Glutamatergic neuron (in vitro differentiated cells): ENCODE data around the gene ARHGEF28. TPM values are rescaled to one million over a fixed set of nuclear protein-coding genes. Genes with fewer than 3 reads are reported as not detected.

Experiments
- DNase-seq: peaks from one replicate; pipeline ENCODE4 v3.0.0; 2022
- H3K27ac Mint-ChIP-seq: one replicate; pipeline ENCODE4 v1.8.0; 2020; ENCODE audit warnings: mild to moderate bottlenecking, mixed read lengths, inconsistent platforms; ENCODE audit not compliant: unreplicated experiment
- H3K27me3 Mint-ChIP-seq: one replicate; pipeline ENCODE4 v1.8.0; 2020; ENCODE audit warnings: mild to moderate bottlenecking, moderate library complexity, mixed read lengths, inconsistent platforms; ENCODE audit not compliant: unreplicated experiment
- H3K36me3 Mint-ChIP-seq: one replicate; pipeline ENCODE4 v1.8.0; 2020; ENCODE audit warnings: mild to moderate bottlenecking, mixed read lengths, inconsistent platforms; ENCODE audit not compliant: unreplicated experiment
- H3K4me1 Mint-ChIP-seq: one replicate; pipeline ENCODE4 v1.8.0; 2020; ENCODE audit warnings: mild to moderate bottlenecking, low read depth, mixed read lengths, inconsistent platforms; ENCODE audit not compliant: unreplicated experiment
- H3K4me3 Mint-ChIP-seq: one replicate; pipeline ENCODE4 v1.8.0; 2020; ENCODE audit warnings: mild to moderate bottlenecking, mixed read lengths, inconsistent platforms; ENCODE audit not compliant: unreplicated experiment
- H3K9me3 Mint-ChIP-seq: one replicate; pipeline ENCODE4 v1.8.0; 2020; ENCODE audit warnings: mild to moderate bottlenecking, moderate library complexity, mixed read lengths, inconsistent platforms; ENCODE audit not compliant: unreplicated experiment
- total RNA-seq: library from RNA; stranded (reverse); fragmentation: NEBNext Ultra II Directional; extraction: Animal tissue kit (Norgen Biotek cat#: 25700); gene quantifications from one replicate; pipeline ENCODE4 v1.2.1, GENCODE V29; 2021; ENCODE audit not compliant: unreplicated experiment
- TF ChIP-seq, protein P1 (sequence below): fragments of 200-600 bp; sonication (generic); IDR thresholded peaks from one replicate; pipeline ENCODE4 v1.5.0; 2021; ENCODE audit not compliant: partially characterized antibody, unreplicated experiment

The ARHGEF28 gene
- total RNA-seq, 1 donor from 2014 or later = 0.47 TPM

DNA sequence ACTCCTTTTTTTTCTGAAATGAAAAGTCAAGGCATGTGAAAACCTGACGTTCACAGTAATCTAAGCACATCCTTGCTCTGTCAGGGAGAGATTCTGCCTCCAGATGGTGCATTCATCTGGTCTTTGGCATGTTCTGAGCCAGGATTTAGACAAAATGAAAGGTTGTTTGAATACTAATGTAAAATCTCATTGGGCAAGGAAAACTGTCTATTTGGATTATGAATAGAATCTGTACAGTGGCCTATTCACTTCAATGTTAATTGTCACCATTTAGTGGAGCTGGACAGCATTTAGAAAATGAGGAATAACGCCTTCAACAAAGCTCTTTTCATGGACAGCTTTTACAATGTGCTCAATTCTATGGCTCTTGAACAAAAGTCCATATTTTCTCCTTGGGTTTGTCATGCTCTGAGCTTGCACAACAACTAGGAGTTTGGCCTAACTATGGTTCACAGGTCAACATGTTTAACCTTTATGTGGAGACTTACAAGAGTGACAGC, 28.9 kb downstream of the ARHGEF28 start:
- TF ChIP-seq, protein P1, sequence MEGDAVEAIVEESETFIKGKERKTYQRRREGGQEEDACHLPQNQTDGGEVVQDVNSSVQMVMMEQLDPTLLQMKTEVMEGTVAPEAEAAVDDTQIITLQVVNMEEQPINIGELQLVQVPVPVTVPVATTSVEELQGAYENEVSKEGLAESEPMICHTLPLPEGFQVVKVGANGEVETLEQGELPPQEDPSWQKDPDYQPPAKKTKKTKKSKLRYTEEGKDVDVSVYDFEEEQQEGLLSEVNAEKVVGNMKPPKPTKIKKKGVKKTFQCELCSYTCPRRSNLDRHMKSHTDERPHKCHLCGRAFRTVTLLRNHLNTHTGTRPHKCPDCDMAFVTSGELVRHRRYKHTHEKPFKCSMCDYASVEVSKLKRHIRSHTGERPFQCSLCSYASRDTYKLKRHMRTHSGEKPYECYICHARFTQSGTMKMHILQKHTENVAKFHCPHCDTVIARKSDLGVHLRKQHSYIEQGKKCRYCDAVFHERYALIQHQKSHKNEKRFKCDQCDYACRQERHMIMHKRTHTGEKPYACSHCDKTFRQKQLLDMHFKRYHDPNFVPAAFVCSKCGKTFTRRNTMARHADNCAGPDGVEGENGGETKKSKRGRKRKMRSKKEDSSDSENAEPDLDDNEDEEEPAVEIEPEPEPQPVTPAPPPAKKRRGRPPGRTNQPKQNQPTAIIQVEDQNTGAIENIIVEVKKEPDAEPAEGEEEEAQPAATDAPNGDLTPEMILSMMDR = no peak
- peaks cover 2% of the 10 kb centered on the region for H3K27me3 Mint-ChIP-seq

DNA sequence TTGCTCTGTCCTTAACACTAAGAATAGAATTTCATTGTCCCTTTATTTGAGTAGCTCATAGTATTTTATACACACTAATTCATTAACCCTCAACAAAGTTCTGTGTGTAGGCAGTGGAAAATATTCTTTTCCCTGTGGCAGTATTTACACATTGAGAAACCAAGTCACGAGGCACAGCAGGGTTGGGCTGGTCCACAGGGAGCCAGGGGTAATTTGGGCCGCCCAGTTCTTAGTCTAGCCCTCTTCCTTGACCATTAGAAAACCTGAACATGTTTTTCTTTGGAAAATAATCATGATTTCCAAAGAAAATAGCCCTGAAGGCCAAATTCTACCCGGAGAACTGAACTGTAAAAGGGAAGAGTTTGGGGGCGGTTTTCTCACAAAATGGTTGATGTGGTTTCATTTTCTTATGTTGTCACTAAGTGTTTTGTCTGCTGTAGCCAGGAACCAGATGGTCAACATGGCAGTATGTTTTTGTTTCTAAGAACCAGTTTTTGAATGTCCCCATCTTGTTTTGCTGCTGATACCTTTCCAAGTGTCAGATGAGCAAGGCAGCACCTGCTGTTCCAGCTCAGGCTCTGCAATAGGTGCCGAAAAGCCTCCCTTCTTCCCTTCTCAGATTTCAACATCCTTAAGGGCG, 29.6 kb downstream of the ARHGEF28 start:
- Mint-ChIP-seq H3K4me1 (peaks cover 3% of the 10 kb centered on the region), H3K9me3 (no peaks in the 10 kb centered on the region), H3K4me3 (no peak overlapping the region), H3K27ac (no peak overlapping the region), H3K36me3 (no peaks in the 10 kb centered on the region), H3K27me3 (peaks cover 2% of the 10 kb centered on the region)
- DNase-seq = no peak
- TF ChIP-seq, protein P1 = no peak

More for the DNA sequence above, 28.9 kb downstream of the ARHGEF28 start:
- Mint-ChIP-seq H3K9me3 (no peaks in the 10 kb centered on the region), H3K27ac (no peak overlapping the region), H3K4me1 (peaks cover 3% of the 10 kb centered on the region), H3K36me3 (no peaks in the 10 kb centered on the region), H3K4me3 (no peak overlapping the region)
- DNase-seq = no peak

DNA sequence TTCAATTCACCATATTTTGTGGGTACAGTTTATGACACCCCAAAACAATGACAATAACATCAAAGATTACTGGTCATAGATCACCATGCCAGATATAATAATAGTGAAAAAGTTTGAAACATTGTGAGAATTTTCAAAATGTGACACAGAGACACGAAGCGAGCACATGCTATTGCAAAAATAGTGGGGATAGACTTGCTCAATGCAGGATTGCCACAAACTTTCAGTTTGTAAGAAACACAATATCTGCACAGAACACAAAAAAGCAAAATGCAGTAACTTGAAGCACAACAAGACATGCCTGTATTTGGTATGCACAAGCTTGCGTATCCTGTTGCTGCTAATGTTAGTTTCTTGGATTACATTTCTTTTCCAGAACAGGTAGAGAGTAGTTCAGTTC, 35.8 kb downstream of the ARHGEF28 start:
- no peak overlapping the region for H3K4me3 Mint-ChIP-seq
- no peaks in the 10 kb centered on the region for H3K36me3 Mint-ChIP-seq
- no peak for DNase-seq

DNA sequence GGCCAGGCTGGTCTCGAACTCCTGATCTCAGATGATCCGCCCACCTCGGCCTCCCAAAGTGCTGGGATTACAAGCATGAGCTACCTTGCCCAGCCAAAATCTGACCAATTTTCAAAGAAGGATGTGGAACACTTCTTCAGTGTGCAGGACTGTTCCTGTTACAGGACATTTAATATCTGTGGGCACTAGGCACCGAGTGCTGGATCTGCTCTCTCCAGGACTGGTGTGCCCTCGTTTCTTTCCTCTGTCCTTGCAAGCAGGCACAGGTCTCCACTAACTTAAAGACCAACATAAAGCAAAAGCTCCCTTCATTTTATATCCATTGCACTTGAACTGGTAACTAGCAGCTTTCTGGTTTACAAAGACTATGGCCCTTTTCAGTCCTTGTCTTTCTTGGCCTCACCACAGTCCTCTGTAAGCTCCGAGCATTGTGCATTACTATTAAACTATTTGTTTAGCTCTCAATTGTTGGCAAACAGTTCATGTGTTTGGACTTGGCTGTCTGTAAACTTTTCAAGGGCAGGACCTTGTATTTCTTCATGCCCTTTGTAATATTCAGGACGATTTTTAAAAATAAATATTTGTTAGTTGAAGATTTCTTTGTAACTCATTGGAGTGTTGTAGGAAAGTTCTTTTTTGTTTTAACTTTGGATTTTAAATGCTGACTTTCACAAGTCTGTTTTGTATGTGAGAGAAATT, 37.3 kb downstream of the ARHGEF28 start:
- Mint-ChIP-seq H3K27ac (no peak overlapping the region), H3K4me3 (no peak overlapping the region), H3K4me1 (no peaks in the 10 kb centered on the region), H3K27me3 (no peaks in the 10 kb centered on the region), H3K9me3 (no peaks in the 10 kb centered on the region), H3K36me3 (no peaks in the 10 kb centered on the region)
- TF ChIP-seq, protein P1 = no peak
- no peak for DNase-seq

More for the DNA sequence above, 35.8 kb downstream of the ARHGEF28 start:
- no peak overlapping the region for H3K27ac Mint-ChIP-seq
- peaks cover 2% of the 10 kb centered on the region for H3K27me3 Mint-ChIP-seq
- H3K4me1 Mint-ChIP-seq = no peaks in the 10 kb centered on the region
- no peaks in the 10 kb centered on the region for H3K9me3 Mint-ChIP-seq
- TF ChIP-seq, protein P1 = no peak

DNA sequence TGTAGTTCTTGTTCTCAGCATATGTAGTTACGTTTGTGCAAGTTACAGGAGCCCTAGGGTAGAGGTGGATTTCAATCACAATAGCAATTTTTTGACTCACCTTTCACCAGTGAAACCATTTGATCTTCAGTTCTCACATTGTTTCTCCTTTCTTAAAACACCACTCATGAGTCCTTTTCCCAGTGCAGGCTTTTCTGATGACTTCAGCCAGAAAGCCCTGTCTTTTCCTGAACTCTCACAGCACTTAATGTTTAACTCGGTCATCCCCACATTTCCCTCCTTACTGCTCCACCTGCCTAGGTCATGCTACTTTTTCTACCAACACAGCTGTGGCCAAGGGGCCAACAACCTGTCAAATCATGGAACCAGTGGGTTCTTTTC, 37.9 kb downstream of the ARHGEF28 start:
- H3K27me3 Mint-ChIP-seq = no peaks in the 10 kb centered on the region
- no peaks in the 10 kb centered on the region for H3K36me3 Mint-ChIP-seq
- TF ChIP-seq, protein P1 = no peak
- no peak overlapping the region for H3K4me3 Mint-ChIP-seq
- no peaks in the 10 kb centered on the region for H3K4me1 Mint-ChIP-seq
- no peaks in the 10 kb centered on the region for H3K9me3 Mint-ChIP-seq
- no peak overlapping the region for H3K27ac Mint-ChIP-seq
- DNase-seq = no peak
